Activated naive CD4-positive, alpha-beta T cell treated with anti-CD3 and anti-CD28 coated beads, Interleukin-2, amount 10 ng/mL, durations not matched to agents 7 days and 5 days (primary cell): ENCODE data around the gene GPR61.

Experiments used
- CTCF ChIA-PET: fragments of 350-600 bp; sonication (Branson Sonifier 250); formaldehyde crosslinking; loops from one replicate; lab custom pipeline; 2021; ENCODE audit warnings: antibody characterized with exemption; lab: Charles Lee
- DNase-seq: peaks from one replicate; pipeline ENCODE4 v3.0.0-alpha.2; 2020
- H3K27ac Mint-ChIP-seq: one replicate; pipeline ENCODE4 v1.8.0; 2021; ENCODE audit warnings: mild to moderate bottlenecking, moderate library complexity, mixed read lengths
- H3K27me3 Mint-ChIP-seq: one replicate; pipeline ENCODE4 v1.8.0; 2021; ENCODE audit warnings: mild to moderate bottlenecking, mixed read lengths
- H3K36me3 Mint-ChIP-seq: one replicate; pipeline ENCODE4 v1.8.0; 2021; ENCODE audit warnings: mixed read lengths
- H3K4me1 Mint-ChIP-seq: one replicate; pipeline ENCODE4 v1.8.0; 2021; ENCODE audit warnings: mixed read lengths
- H3K4me3 Mint-ChIP-seq: one replicate; pipeline ENCODE4 v1.8.0; 2021; ENCODE audit warnings: mild to moderate bottlenecking, moderate library complexity, mixed read lengths
- H3K9me3 Mint-ChIP-seq: one replicate; pipeline ENCODE4 v1.8.0; 2021; ENCODE audit warnings: mixed read lengths

The GPR61 gene

GRCh38 chr1:109578947-109579443 lies 39.3 kb downstream of the GPR61 start:
- Mint-ChIP-seq H3K36me3 (peaks cover 47% of the 10 kb centered on the region), H3K9me3 (no peaks in the 10 kb centered on the region), H3K27me3 (no peaks in the 10 kb centered on the region), H3K27ac (peak overlapping the region; percentile 21), H3K4me1 (no peaks in the 10 kb centered on the region), H3K4me3 (no peak overlapping the region)
- DNase-seq, result no peak
- CTCF ChIA-PET, result interaction anchor here (0.8 kb wide), 1 partner anchor 62 kb away, joined by 3 read pairs; no protein-coding TSS in a partner anchor

GRCh38 chr1:109579491-109579890 lies 39.8 kb downstream of the GPR61 start:
- no peak overlapping the region for H3K27ac Mint-ChIP-seq
- no peaks in the 10 kb centered on the region for H3K9me3 Mint-ChIP-seq
- no peak overlapping the region for H3K4me3 Mint-ChIP-seq
- DNase-seq, result no peak
- H3K27me3 Mint-ChIP-seq, result no peaks in the 10 kb centered on the region
- H3K36me3 Mint-ChIP-seq, result peaks cover 47% of the 10 kb centered on the region
- no peaks in the 10 kb centered on the region for H3K4me1 Mint-ChIP-seq
- CTCF ChIA-PET, result interaction anchor here (0.8 kb wide), 1 partner anchor 62 kb away, joined by 3 read pairs; no protein-coding TSS in a partner anchor

GRCh38 chr1:109582021-109582420 lies 42.3 kb downstream of the GPR61 start:
- Mint-ChIP-seq H3K36me3 (peaks cover 54% of the 10 kb centered on the region), H3K27me3 (no peaks in the 10 kb centered on the region), H3K27ac (no peak overlapping the region), H3K9me3 (no peaks in the 10 kb centered on the region), H3K4me3 (no peak overlapping the region), H3K4me1 (no peaks in the 10 kb centered on the region)
- DNase-seq, result no peak
- CTCF ChIA-PET, result no interaction called here

- Mint-ChIP-seq H3K27me3 (no peaks in the 10 kb centered on the region), H3K27ac (no peak overlapping the region), H3K4me1 (no peaks in the 10 kb centered on the region), H3K4me3 (no peak overlapping the region), H3K36me3 (peaks cover 59% of the 10 kb centered on the region), H3K9me3 (no peaks in the 10 kb centered on the region)
- CTCF ChIA-PET, result no interaction called here
- no peak for DNase-seq
Measured at GRCh38 chr1:109584766-109585165, 45.1 kb downstream of the GPR61 start.

- H3K36me3 Mint-ChIP-seq, result peaks cover 60% of the 10 kb centered on the region
- H3K4me3 Mint-ChIP-seq, result no peak overlapping the region
- no peak for DNase-seq
- CTCF ChIA-PET, result no interaction called here
- no peaks in the 10 kb centered on the region for H3K4me1 Mint-ChIP-seq
- H3K9me3 Mint-ChIP-seq, result no peaks in the 10 kb centered on the region
- no peaks in the 10 kb centered on the region for H3K27me3 Mint-ChIP-seq
- H3K27ac Mint-ChIP-seq, result no peak overlapping the region
Measured at GRCh38 chr1:109586055-109586454, 46.4 kb downstream of the GPR61 start.

GRCh38 chr1:109589177-109589576 lies 49.5 kb downstream of the GPR61 start:
- Mint-ChIP-seq H3K27me3 (no peaks in the 10 kb centered on the region), H3K36me3 (peaks cover 65% of the 10 kb centered on the region), H3K4me1 (no peaks in the 10 kb centered on the region), H3K27ac (no peak overlapping the region), H3K4me3 (no peak overlapping the region), H3K9me3 (no peaks in the 10 kb centered on the region)
- CTCF ChIA-PET, result no interaction called here
- DNase-seq, result no peak

- DNase-seq, result no peak
- Mint-ChIP-seq H3K4me1 (no peaks in the 10 kb centered on the region), H3K36me3 (peaks cover 64% of the 10 kb centered on the region), H3K4me3 (no peak overlapping the region), H3K9me3 (no peaks in the 10 kb centered on the region), H3K27me3 (no peaks in the 10 kb centered on the region), H3K27ac (no peak overlapping the region)
- CTCF ChIA-PET, result no interaction called here
Measured at GRCh38 chr1:109589679-109590078, 50.0 kb downstream of the GPR61 start.

GRCh38 chr1:109592916-109593315 lies 53.2 kb downstream of the GPR61 start:
- Mint-ChIP-seq H3K36me3 (peaks cover 56% of the 10 kb centered on the region), H3K4me1 (no peaks in the 10 kb centered on the region), H3K9me3 (no peaks in the 10 kb centered on the region), H3K27me3 (no peaks in the 10 kb centered on the region), H3K27ac (no peak overlapping the region), H3K4me3 (no peak overlapping the region)
- no peak for DNase-seq
- CTCF ChIA-PET, result interaction anchor here (1.3 kb wide), 1 partner anchor 47 kb away, joined by 3 read pairs; no protein-coding TSS in a partner anchor

GRCh38 chr1:109595531-109595930 lies 55.9 kb downstream of the GPR61 start:
- CTCF ChIA-PET, result interaction anchor here (0.7 kb wide), 1 partner anchor 179 kb away, joined by 3 read pairs; no protein-coding TSS in a partner anchor
- no peak for DNase-seq

More at GRCh38 chr1:109595531-109595930, 55.9 kb downstream of the GPR61 start:
- Mint-ChIP-seq H3K27ac (no peak overlapping the region), H3K27me3 (no peaks in the 10 kb centered on the region), H3K9me3 (no peaks in the 10 kb centered on the region), H3K36me3 (peaks cover 48% of the 10 kb centered on the region), H3K4me1 (no peaks in the 10 kb centered on the region), H3K4me3 (no peak overlapping the region)
